Left ventricle myocardium inferior (tissue), 1 donor: Measurements from ENCODE around the gene VPS36. TPM values are rescaled to one million over a fixed set of nuclear protein-coding genes. Genes with fewer than 3 reads are reported as not detected.
"Not testable (repeated sequence)": the region's sequence is repeated elsewhere in the genome, so short reads cannot be mapped to it uniquely, and the experiment has no call there.

Experiments
- DNase-seq: peaks from one replicate; pipeline ENCODE4 v3.0.0-alpha.2; 2020
- H3K27ac ChIP-seq: fragments of 200-600 bp; replicated peaks from 2 replicates; pipeline ENCODE4 v1.8.0; 2021
- H3K27me3 ChIP-seq: fragments of 200-600 bp; 2 replicates; pipeline ENCODE4 v1.8.0; 2021; ENCODE audit warnings: low read depth
- H3K36me3 ChIP-seq: fragments of 200-600 bp; 2 replicates; pipeline ENCODE4 v1.8.0; 2021
- H3K4me1 ChIP-seq: fragments of 200-600 bp; 2 replicates; pipeline ENCODE4 v1.8.0; 2021
- H3K4me3 ChIP-seq: fragments of 200-600 bp; 2 replicates; pipeline ENCODE4 v1.8.0; 2021; ENCODE audit warnings: mild to moderate bottlenecking, moderate library complexity
- H3K9me3 ChIP-seq: fragments of 200-600 bp; replicated peaks from 2 replicates; pipeline ENCODE4 v1.8.0; 2021
- CTCF ChIP-seq: fragments of 200-600 bp; IDR thresholded peaks from 2 replicates; pipeline ENCODE4 v1.8.0; 2021; ENCODE audit warnings: antibody characterized with exemption, mild to moderate bottlenecking, borderline replicate concordance
- intact Hi-C: fragments of 100-400 bp; cut with micrococcal nuclease; formaldehyde crosslinking; loops from one replicate; pipeline ENCODE4 v1.11.0; 2022
- long read RNA-seq: library from polyadenylated mRNA; unstranded; transcript quantifications from one replicate; pipeline ENCODE4 v2.0.0, GENCODE V29; 2021
- total RNA-seq: library from RNA; stranded (reverse); fragmentation: NEBNext Ultra II Directional; extraction: Animal tissue kit (Norgen Biotek cat#: 25700); gene quantifications from one replicate; pipeline ENCODE4 v1.2.1, GENCODE V29; 2021
- donor health status: DM: no; HTN: yes; CAD: no; lungs with severe emphysema.

The VPS36 gene, protein sequence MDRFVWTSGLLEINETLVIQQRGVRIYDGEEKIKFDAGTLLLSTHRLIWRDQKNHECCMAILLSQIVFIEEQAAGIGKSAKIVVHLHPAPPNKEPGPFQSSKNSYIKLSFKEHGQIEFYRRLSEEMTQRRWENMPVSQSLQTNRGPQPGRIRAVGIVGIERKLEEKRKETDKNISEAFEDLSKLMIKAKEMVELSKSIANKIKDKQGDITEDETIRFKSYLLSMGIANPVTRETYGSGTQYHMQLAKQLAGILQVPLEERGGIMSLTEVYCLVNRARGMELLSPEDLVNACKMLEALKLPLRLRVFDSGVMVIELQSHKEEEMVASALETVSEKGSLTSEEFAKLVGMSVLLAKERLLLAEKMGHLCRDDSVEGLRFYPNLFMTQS
- total RNA-seq: 32.3 TPM
- long read RNA-seq, full-length matches to known transcripts: 54 of 82 reads
- long read RNA-seq, partial matches to known transcripts: 16 of 82 reads
- long read RNA-seq, other reads (novel, unspliced or antisense): 12 of 82 reads

GRCh38 chr13:52450012-52450792, at the start of gene VPS36:
Gene VPS36 (minus strand): TSS chr13:52450634. CDS start chr13:52450594, 40 bp downstream.
- TF ChIP-seq CTCF: peak; percentile 100
- Histone ChIP-seq H3K27ac (peak within 1 kb of the TSS; percentile 100), H3K4me1 (peaks cover 56% of the 10 kb centered on the region), H3K4me3 (peak within 1 kb of the TSS; percentile 95), H3K27me3 (no peaks in the 10 kb centered on the region), H3K36me3 (peaks cover 9% of the 10 kb centered on the region), H3K9me3 (no peaks in the 10 kb centered on the region)
- intact Hi-C loops: no loop called here
- peak; percentile 97 for DNase-seq

- intact Hi-C loops, H3K4me3 ChIP-seq, H3K27ac ChIP-seq, H3K4me1 ChIP-seq, DNase-seq, H3K36me3 ChIP-seq, H3K27me3 ChIP-seq: not testable (repeated sequence)
- H3K9me3 ChIP-seq: peaks cover 11% of the 10 kb centered on the region
Observed at GRCh38 chr13:52497979-52498378, 47.5 kb upstream of the VPS36 start.

DNA sequence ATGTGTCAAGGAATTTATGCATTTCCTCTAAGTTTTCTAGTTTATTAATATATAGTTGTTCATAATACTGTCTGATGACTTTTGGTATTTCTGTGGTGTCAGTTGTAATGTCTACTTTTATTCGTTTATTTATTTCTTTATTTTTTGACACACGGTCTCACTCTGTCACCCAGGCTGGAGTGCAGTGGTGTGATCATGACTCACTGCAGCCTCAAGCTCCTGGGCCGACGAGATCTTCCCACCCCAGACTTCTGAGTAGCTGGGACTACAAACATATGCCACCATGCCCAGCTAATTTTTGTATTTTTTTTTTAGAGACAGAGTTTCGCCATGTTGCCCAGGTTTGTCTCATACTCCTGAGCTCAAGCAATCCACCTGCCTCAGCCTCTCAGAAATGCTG, 43.8 kb upstream of the VPS36 start:
- H3K36me3 ChIP-seq, H3K27me3 ChIP-seq, DNase-seq, H3K27ac ChIP-seq, intact Hi-C loops, H3K4me1 ChIP-seq, H3K4me3 ChIP-seq, H3K9me3 ChIP-seq: not testable (repeated sequence)

- intact Hi-C loops, DNase-seq, H3K36me3 ChIP-seq, H3K27me3 ChIP-seq, H3K9me3 ChIP-seq, H3K4me1 ChIP-seq, H3K4me3 ChIP-seq, H3K27ac ChIP-seq: not testable (repeated sequence)
Observed at GRCh38 chr13:52491015-52491414, 40.6 kb upstream of the VPS36 start.

GRCh38 chr13:52488763-52489162, 38.3 kb upstream of the VPS36 start:
- H3K9me3 ChIP-seq, H3K36me3 ChIP-seq, H3K27me3 ChIP-seq, H3K4me1 ChIP-seq, DNase-seq, H3K4me3 ChIP-seq, H3K27ac ChIP-seq, intact Hi-C loops: not testable (repeated sequence)

DNA sequence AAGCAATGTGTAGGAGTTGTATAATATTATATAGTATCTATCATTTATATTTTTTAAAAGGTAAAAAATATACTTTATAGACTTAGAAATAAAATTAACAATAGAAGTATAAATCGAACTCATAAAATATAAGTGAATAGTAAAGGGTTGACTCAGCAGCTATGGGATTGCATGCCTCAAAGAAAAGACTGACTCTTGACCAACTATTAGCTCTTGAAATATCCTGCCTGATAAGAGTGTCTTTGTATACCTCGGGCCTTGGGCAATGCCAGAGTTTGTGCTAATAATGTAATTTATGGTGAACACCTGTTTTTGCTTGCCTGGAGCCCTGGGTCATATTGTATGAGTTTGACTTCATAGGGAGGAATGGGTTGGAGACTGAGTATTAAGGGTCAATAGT, 36.6 kb upstream of the VPS36 start:
- DNase-seq, H3K9me3 ChIP-seq, intact Hi-C loops, H3K27me3 ChIP-seq, H3K36me3 ChIP-seq, H3K27ac ChIP-seq, H3K4me3 ChIP-seq, H3K4me1 ChIP-seq: not testable (repeated sequence)

- H3K4me3 ChIP-seq, intact Hi-C loops, DNase-seq: not testable (repeated sequence)
Observed at GRCh38 chr13:52480677-52481428, 30.4 kb upstream of the VPS36 start.

DNA sequence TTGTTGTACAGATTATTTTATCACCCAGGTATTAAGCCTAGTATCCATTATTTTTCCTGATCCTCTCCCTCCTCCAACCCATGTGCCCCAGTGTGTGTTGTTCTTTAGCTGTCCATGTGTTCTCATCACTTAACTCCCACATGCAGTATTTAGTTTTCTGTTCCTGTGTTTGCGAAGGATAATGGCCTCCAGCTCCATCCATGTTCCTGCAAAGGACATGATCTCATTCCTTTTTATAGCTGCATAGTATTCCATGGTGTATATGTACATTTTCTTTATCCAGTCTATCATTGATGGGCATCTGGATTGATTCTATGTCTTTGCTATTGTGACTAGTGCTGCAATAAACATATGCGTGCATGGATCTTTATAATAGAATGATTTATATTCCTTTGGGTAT, 18.1 kb upstream of the VPS36 start:
- H3K4me3 ChIP-seq, H3K27ac ChIP-seq, H3K9me3 ChIP-seq, H3K4me1 ChIP-seq, DNase-seq, H3K27me3 ChIP-seq, intact Hi-C loops: not testable (repeated sequence)
- peaks cover 19% of the 10 kb centered on the region for H3K36me3 ChIP-seq

More at GRCh38 chr13:52480677-52481428, 30.4 kb upstream of the VPS36 start:
- not testable (repeated sequence) for H3K4me1 ChIP-seq, H3K27ac ChIP-seq, H3K36me3 ChIP-seq, H3K9me3 ChIP-seq, H3K27me3 ChIP-seq
